Smooth muscle cell of the brain vasculature (primary cell): ENCODE measurements around the gene HECW1.

Source experiments
- DNase-seq: peaks from one replicate; pipeline ENCODE4 v3.0.0-alpha.2; 2012; ENCODE audit warnings: low read depth, low spot score

The HECW1 gene

DNA sequence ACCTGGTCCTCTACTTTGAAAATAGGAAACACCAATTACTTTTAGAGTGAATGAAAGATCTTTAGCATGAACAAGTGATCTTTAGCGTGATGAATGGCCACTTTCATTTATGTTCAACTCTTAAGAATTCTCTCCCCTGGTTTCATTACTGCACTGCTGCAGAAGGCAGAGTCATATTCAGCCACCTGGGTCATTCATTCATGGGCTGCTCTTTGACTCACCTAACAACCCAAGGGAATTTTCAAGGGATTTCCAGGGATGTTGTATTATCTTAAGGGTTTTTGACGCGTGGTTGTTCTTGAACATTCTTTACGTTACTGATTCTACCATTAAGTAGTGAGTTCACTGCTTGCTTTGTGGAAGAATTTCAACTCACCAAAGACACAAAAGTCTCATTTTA, 383.1 kb downstream of the HECW1 start:
- DNase-seq, result no peak

DNA sequence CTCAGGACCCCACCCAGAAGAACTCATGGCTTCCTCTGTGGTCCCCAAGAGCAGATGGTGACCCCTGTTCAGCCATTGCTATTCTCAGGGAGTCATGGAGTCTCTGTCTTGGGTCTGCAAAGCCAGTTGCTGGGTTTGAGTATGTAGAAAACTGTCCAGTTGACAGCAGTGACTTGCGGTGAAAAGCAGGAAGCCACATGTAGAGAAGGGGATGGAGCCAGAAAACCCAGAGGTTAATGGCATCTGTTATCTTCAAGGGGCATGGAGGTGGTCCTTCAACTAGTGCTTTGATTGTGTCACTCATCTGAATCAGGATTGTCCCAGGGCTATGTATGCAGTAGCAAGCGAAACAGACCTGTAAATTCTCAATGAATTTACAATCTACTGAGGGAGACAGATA, 384.1 kb downstream of the HECW1 start:
- no peak for DNase-seq

DNA sequence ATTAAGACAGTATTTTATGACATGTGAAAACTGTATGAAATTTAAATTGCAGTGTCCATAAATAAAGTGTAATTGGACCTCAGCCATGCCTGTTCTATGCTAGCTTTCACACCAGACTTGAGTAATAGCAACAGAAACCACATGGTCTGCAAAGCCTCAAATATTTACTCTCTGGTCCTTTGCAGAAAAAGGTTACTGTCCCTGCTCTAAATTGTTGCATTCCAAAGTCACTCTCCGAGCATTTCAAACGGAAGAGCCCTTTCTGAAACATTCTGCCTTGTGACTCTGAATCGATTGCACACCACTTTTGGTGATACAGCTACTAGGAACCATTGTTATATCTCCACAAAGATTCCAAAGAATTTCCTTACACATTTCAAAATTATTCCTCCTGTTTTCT, 389.4 kb downstream of the HECW1 start:
- DNase-seq, result no peak

DNA sequence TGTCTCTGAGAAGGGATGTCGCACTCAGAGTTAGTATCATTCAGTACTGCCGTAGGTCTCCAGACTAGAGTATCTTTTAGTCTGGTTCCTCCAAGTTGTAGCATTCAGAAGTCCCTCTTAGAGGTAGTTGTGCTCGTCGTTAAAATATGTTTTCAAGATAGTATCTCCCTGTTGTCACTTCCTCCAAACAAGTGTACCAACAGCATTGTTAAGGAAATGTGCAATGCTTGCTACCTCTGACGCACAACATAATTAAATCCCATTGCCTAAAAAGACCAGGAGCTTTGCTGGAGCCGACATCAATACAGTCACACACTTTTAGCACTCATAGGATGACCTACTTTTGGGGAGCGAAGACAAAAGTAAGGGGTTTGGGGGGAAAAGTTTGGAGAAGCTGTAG, 390.5 kb downstream of the HECW1 start:
- no peak for DNase-seq

DNA sequence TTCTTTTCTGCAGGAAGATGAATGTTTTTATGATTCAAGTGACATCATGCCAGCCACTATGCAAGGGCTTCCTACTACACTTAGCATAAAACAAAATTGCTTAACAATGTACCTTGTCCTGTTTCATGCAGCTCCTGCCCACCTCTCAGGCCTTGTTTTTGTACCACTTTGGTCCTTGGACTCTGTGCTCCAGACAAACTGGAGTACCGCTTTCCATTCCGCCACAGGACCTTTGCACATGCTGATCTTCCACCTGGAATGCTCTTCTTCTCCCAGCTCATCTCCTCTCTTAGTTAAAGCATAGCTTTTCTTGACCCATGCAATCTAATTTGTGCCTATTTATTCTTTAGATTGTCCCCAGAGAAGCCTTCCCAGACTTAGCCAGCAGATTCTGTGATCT, 393.0 kb downstream of the HECW1 start:
- DNase-seq, result no peak

DNA sequence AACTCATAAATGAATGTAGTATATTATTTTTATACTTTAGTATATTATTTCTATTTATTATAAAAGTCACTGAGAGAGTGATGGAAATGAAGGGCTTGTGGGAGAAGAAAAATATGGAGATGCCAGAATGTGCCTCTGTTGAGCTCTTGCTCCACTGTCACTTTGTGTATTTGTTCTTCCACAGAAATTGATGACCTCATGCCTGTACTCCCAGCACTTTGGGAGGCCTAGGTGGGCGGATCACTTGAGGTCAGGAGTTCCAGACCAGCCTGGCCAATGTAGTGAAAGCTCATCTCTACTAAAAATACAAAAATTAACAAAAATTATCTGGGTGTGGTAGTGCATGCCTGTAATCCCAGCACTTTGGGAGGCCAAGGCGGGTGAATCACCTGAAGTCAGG, 394.0 kb downstream of the HECW1 start:
- no peak for DNase-seq

DNA sequence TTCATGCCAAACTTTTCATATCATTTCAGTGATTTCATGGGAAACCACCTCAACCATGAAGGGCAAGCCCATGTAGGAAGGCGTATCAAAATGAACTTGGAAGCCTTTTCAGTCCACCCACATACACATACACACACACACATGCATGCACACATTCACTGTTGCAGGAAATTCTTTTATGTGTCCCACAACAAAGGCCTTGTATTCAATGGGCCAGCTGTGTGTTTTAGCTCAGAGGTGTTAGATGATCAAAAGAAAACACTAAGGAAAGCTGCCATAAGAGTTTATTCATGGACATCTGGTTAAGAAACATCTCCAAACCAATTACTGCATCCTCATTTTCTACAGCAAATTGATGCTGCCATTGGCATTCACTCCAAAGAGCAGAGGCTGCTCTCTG, 396.0 kb downstream of the HECW1 start:
- no peak for DNase-seq

DNA sequence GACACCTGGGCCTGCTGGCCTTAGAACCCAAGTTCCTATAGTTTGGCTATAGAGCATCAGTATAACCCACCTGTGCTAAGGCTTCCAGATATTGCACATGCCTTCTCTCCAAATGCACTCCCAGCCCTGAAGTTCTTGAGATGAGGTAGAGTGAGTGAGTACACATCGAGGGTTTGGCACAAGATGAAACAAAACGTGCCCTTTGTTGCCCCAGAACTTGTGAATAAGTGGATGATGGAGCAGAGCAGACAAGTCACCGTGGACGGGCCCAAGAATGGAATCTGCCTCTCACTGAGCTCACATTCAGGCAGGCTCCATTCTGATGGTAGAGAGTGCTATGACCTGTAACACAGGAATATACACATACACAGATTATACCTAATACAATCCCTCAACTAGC, 397.5 kb downstream of the HECW1 start:
- DNase-seq, result no peak

DNA sequence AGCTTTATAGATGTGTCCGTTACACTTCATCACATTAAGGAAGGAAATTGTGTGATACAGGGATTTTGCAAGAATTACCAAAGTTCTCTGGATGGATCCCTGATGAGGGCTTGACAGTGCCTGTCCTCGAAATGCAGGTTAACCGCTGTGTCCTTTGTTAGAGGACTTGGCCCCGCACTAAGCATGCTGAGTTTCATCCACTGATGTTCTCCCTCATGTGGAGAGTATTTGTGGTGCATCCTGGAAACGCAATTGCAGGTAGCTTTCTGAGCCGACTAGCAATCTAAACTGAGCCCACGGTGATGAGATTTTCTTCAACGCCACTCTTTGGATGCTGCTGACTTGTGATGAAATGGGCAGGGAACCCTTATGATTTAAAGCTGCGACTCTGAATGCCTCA, 398.6 kb downstream of the HECW1 start:
- DNase-seq, result no peak

DNA sequence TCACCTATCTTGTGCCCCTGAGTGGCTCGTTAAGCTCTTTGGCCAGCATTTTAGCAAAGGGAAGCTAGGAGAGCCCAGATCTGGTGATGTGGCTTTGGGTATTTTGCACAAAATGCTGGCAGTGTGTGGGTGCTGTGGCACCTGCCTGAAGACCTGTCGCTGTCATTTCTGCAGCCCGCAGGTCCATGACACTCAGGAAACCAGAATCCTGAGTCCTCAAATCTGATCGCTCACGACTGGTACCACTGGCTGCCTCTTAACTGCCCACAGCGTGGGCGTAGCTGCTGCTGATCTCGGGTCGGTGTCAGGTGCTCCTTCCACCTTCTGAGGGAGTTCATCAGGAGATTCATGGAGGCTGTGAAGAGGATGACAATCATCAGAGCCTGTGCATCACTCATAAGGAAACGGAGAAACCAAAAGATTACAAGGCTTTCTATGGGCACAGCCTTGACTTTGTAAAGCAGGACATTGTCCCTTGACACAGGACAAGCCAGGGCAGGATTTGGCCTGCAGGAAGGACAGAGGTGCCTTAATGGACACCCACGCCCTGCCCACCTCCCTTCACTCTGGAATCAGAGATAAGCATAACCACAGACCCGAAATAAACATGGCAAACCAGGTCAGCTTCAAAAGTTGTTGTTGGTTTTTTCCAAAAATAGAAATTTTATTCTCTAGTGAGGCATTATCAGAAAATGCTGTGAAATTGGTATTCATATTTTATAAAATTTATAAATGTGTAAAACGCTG, 399.5 kb downstream of the HECW1 start:
- DNase-seq, result no peak

DNA sequence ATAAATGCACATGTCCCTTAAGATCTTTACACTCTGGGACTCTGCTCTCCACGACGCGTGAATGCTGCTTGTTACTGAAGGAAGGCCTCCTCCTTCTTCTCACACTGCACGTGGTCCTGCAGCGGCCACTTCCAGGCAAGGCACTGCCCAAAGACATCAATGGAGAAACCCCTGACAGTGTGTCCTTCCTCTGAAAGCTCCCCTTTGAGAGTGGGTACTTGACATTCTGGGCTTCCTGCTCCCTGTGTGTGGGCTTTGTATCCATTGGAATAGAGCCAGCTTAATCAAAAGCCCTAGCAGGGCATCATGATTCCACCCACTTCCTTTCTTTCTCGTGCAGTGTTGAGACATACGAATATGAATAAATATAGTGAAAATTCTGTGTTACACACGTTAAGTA, 400.8 kb downstream of the HECW1 start:
- DNase-seq, result no peak

DNA sequence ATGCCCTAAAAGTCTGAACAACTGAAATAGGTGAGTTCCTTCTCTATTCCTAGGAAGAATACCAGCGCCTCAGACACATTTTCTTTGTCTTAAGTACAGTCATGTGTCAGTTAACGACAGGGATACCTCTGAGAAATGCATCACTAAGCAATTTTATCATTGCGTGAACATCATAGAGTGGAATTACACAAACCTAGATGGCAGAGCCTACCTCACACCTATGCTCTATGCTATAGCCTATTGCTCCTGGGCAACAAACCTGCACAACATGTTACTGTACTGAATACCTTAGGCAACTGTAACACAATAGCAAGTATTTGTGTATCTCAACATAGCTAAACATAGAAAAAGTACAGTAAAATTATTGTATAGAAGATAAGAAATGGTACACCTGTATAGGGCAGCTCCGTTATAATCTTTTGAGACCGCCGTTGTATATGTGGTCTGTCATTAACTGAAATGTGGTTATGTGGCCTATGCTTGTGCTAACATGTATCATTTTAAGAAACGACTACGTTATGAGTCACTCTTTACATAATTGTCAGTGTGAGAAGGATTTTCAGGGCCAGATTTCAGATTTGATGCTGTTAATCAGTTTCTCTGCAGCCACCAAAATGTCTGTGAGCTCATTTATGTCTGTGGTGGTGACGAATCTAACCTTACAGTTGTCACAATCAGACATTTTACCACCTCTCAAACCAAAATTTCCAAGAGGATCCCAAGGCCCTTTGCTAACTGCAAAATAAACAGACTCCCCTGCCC, 404.3 kb downstream of the HECW1 start:
- no peak for DNase-seq

DNA sequence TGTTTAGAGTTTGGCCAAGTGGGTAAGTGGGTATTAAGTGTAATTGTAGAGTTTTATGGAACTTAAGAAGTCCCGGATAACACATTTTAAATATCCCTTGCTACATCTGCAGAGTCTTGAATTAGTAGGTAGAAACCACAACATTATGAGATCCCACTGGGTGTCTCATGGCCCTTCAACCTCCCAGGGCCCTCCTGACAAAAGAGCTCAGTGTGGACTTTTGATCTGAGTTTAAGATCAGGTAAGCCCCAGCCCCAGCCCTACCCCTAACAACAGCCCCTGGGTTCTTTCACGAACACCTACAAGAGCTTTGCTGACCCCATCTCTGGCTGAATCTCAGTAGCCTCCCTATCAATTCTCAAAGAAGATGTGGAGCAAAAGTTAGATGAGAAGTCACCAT, 405.0 kb downstream of the HECW1 start:
- DNase-seq, result no peak

DNA sequence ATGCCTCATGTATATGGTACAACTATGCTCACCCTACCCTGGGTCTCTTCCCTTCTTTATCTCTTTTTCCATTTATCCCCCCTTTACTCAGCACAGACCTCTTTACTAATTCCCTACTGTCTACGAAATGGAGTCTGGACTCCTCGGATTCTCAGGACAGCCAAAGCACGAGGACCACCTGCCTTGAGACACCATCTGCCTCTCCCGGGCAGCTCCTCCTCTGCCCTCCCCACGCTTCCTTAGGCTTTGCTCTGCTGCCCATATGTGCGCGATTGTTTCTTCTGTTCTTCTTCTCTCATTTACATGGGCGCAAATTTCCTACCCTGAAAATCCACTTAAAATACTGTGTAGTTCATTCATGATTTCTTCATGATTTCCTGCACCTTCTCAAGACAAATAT, 407.8 kb downstream of the HECW1 start:
- no peak for DNase-seq

DNA sequence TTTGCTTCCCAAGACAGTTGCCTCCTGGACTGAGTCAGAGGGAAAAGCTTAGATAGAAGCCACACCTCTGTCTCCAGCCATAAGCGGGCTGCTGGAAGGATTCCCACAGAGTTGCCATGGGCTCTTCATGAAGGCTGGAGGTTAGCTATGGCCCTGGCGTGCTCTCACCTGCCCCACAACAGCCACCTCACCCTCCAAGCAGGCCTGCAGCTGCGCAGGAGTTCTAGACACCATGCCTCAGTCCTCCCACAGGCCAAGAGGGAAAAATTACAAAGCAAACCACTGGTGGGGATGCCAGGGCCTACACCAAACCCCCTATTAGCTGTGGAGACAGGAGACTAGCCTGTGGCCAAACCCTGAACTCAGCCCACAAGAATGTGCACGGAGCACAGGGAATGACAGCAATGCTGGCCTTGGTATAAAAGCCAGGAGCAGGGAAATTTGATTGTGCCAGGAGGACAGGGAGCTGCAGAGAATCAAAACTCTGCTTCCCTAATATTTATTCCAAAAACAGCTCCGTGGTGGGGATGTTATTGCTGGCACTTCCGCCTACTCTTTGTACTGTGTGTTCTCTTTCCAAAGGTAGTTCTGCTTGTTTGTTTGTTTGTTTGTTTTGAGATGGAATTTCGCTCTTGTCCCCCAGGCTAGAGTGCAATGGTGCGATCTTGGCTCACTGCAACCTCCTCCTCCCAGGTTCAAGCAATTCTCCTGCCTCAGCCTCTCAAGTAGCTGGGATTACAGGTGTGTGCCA, 410.1 kb downstream of the HECW1 start:
- no peak for DNase-seq

DNA sequence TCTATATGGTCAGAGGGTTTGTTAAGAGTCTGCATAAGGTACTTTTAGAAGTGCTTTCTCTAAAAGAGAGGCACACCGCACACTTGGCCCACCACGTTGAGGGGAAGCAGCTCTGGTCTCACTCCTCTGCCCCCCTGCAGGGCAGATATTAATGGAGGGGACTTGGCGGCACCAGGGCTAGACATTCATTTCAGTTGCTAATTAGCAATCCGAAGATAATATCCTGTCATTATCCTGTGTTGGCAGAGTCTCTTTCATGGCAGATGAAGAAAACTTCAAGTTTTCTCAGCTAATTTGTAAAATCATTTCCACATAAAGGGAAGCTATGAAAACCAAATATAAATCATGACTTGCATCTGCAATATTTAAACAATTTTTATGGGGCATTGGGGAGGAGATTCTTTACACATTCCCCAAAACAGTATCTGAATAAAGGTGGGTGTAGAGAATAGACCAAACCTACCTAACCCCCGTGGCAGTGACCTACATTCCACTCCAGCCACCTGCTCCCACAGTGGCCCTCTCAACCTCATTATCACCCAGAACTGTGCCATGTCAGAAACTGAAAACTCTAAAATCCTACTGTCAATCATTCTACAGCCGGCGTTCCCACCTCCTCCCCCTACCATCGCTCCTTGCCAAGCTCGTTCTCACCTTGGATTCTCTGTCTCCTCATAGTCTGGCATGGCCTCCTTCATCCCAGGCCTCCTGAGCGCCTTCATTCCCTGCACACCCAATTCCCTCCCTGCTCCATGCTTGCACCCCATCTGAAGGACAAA, 416.3 kb downstream of the HECW1 start:
- DNase-seq, result no peak

DNA sequence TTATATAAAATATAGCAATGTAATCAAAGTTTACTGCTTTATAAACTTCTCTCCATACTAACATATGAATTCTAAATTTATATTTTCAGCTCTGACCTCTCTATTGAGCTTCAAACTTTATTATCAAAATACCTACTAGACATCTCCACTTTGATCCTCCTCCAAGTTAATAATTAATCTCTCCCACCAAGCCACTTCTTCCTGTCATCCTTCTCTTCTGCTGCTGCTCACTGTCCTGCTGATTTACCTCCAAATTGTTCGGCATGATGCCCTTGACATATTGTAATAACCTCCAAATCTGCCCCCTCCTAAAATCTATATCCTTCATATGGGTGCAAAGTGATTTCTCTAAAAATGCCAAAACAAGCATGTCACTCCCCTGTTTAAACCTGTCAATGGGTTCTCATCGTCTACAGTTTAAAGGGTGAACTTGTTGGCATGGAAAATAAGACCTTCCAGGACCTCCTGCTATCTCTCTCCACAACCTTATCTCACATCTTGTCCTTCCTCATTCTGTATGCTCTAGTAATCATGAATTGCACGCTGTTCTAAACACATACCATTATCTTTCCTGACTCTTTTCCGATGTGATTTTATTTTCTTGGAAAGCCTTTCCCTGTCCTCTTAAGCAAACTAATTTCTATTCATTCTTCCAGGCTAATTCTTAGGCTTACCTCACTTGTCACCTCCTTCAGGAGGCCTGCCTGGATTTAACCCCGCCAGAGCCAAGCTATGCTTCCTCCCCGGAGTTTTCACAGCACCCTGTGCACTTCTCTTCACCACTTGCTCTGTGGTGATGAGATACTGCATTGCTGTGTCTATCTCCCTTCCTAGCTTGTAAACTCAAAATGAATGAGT, 418.3 kb downstream of the HECW1 start:
- no peak for DNase-seq

DNA sequence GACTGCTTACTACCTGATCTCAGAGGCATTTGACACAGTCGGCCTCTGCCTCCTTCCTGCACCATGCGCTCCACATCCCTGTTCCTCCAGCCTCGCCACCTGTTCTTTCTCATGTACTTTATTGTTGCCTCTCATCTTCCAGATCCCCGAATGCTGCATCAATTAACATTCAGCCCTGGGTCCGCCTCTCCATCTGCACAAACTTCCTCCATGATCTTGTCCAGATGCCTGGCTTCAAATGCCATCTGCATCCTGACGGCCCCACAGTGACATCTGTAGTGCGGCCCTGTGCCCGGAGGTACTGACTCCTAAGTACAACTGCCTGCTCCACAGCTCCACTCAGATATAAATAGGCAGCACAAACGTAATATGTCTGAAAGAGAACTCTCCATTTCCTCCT, 419.3 kb downstream of the HECW1 start:
- no peak for DNase-seq

DNA sequence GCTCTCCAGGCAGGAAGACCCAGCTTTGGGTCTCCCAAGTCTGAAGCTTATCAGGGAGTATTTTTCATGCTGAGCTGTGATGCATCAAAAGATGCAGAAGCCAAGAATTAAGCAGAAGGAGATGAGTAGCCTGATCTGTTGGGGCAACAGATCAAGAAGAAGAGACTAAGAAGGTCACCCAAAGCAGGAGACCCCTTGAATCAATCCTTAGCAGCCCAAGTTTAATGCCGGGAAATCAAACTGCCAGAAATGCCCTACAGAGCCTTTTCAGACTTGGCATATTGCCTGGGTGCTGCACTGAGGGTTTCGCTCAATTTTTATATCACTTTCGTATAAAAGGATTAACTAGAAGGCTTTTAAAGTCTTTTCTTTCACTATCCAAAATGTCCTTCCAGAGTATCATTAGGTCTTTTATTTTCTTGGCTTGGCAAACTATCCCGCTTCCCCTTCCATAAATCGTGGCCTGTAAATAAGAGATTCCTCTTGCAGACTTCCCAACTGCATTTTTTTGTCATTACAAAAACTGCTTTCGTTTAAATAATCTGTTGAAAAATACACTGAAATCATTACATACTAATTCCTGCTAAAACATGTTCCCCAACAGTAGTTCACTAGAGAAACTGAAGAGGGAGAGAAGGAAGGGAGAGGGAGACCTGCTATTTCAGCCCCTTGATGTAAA, 421.5 kb downstream of the HECW1 start:
- DNase-seq, result no peak

DNA sequence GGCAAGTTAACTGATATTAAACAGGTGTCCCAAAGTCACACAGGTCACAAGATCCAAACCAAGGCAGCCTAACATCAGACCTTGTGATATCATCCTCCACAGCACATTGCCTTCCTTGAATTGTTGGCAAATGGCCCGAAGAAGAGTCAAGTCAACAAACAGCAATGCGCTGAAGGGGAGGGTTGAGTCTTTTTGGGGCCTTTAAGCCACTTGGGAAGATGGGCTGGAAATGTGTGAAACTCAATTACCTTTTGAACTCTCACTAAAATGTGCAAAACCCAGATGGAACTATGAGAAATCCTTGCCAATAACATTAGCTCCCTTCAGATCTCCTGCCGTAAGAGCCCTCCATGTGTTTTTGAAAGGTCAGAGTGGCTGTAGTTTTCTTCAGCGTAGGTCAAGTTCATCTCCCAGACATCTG, 422.6 kb downstream of the HECW1 start:
- peak; percentile 81 for DNase-seq
